Left cardiac atrium (tissue), 4 donors: ENCODE data around the gene LRRC55. TPM values are rescaled to one million over a fixed set of nuclear protein-coding genes. Genes with fewer than 3 reads are reported as not detected.

Experiments
- ATAC-seq, 2 donors: fragments of 200-7000 bp; cut with Tn5 transposase; one replicate each; pipeline ENCODE4 v1.9.1; 2020; ENCODE audit warnings: mild to moderate bottlenecking in 2 of 2, moderate library complexity in 2 of 2
- DNase-seq: peaks from one replicate; pipeline ENCODE4 v3.0.0-alpha.2; 2020
- intact Hi-C, 2 donors: fragments of 100-400 bp; cut with DNase I; formaldehyde crosslinking; loops; one replicate each; pipeline versions ENCODE4 v1.14.1 to v1.15.1; 2022 to 2023
- total RNA-seq, 2 donors: library from RNA; stranded (reverse); fragmentation: NEBNext Ultra II Directional; extraction: Animal tissue kit (Norgen Biotek cat#: 25700); gene quantifications; one replicate each; pipeline ENCODE4 v1.2.1, GENCODE V29; 2021
- donor health status: DM: no; HTN: yes; CAD: no.
- donor health status: DM: no; HTN: yes; CAD: no; lungs with severe emphysema.
- donor health status: DM: yes; HTN: yes; CAD: no.
- donor health status: Dilated cardiomyopathy.

Gene LRRC55
- total RNA-seq, 2 donors from 2014 or later = 0.12 TPM; not detected in 1

GRCh38 chr11:57224537-57224936 lies 42.8 kb downstream of the LRRC55 start:
- intact Hi-C loops = no loop called here
- DNase-seq = no peak
- no peak for ATAC-seq

GRCh38 chr11:57228600-57228999 lies 46.8 kb downstream of the LRRC55 start:
- intact Hi-C loops = no loop called here
- DNase-seq (no peak), ATAC-seq (no peak)

GRCh38 chr11:57230316-57230715 lies 48.6 kb downstream of the LRRC55 start:
- no peak for ATAC-seq
- intact Hi-C loops = no loop called here

GRCh38 chr11:57230791-57231538 lies 49.2 kb downstream of the LRRC55 start:
- DNase-seq (peak; percentile 37), ATAC-seq (peak; percentile 40 to 76)
- intact Hi-C loops = no loop called here

More at GRCh38 chr11:57230316-57230715, 48.6 kb downstream of the LRRC55 start:
- no peak for DNase-seq

- DNase-seq = no peak
- no peak for ATAC-seq
- intact Hi-C loops = no loop called here
These were observed 49.9 kb downstream of the LRRC55 start for GRCh38 chr11:57231539-57232253.

GRCh38 chr11:57233702-57234101 lies 51.9 kb downstream of the LRRC55 start:
- no peak for ATAC-seq
- intact Hi-C loops = no loop called here
- no peak for DNase-seq

GRCh38 chr11:57235761-57236703 lies 54.3 kb downstream of the LRRC55 start:
- intact Hi-C loops = no loop called here
- ATAC-seq (no peak), DNase-seq (no peak)

GRCh38 chr11:57237204-57237681 lies 55.5 kb downstream of the LRRC55 start, which contains the start of gene APLNR:
APLNR (minus strand) TSS chr11:57237250; CDS start chr11:57237004, 246 bp downstream.
- no peak for DNase-seq
- intact Hi-C loops = no loop called here
- ATAC-seq = peak; percentile 55 to 62

GRCh38 chr11:57239348-57239747 lies 57.6 kb downstream of the LRRC55 start:
- ATAC-seq = no peak
- intact Hi-C loops = no loop called here

GRCh38 chr11:57240007-57240406 lies 58.3 kb downstream of the LRRC55 start:
- DNase-seq (no peak), ATAC-seq (no peak)
- intact Hi-C loops = loop anchor here in 1 of 2 donors (10.0 kb wide), 1 partner anchor 45 kb away; no protein-coding TSS in a partner anchor

More at GRCh38 chr11:57239348-57239747, 57.6 kb downstream of the LRRC55 start:
- DNase-seq = no peak

- DNase-seq (no peak), ATAC-seq (no peak)
- intact Hi-C loops = loop anchor here in 1 of 2 donors (10.0 kb wide), 1 partner anchor 46 kb away; no protein-coding TSS in a partner anchor
These were observed 59.0 kb downstream of the LRRC55 start for GRCh38 chr11:57240757-57241156.

Other genes starting within 250 kb of the LRRC55 start
- not detected for gene OR5AK2, start 193.0 kb upstream of the LRRC55 start, total RNA-seq
- 10 to 100 TPM; 20.2 to 21.6 TPM for gene APLNR, start 55.3 kb downstream of the LRRC55 start, total RNA-seq
- 10 to 100 TPM; 73.6 to 82.6 TPM for gene TNKS1BP1, start 143.0 kb downstream of the LRRC55 start, total RNA-seq
- 10 to 100 TPM; 34.7 to 45.5 TPM for gene SSRP1, start 153.9 kb downstream of the LRRC55 start, total RNA-seq
- 1 to 10 TPM in 1 of 2 donors, under 1 TPM in 1; 0.84 to 1.7 TPM for gene P2RX3, start 156.4 kb downstream of the LRRC55 start, total RNA-seq
- not detected for gene PRG3, start 199.2 kb downstream of the LRRC55 start, total RNA-seq
- gene PRG2, start 208.7 kb downstream of the LRRC55 start, total RNA-seq = not detected
- gene SLC43A3, start 245.2 kb downstream of the LRRC55 start, total RNA-seq = 10 to 100 TPM; 39.3 to 46.7 TPM